SH-SY5Y (cell line): ENCODE results near the gene TAS1R2.

Experiments used
- GATA2 ChIP-seq: IDR thresholded peaks from 2 replicates; pipeline ENCODE4 v1.6.1; 2011; ENCODE audit warnings: mild to moderate bottlenecking, low read depth, low read length
- GATA3 ChIP-seq: IDR thresholded peaks from 2 replicates; pipeline ENCODE4 v1.6.1; 2011; ENCODE audit warnings: low read depth, mild to moderate bottlenecking, low read length, moderate library complexity

DNA sequence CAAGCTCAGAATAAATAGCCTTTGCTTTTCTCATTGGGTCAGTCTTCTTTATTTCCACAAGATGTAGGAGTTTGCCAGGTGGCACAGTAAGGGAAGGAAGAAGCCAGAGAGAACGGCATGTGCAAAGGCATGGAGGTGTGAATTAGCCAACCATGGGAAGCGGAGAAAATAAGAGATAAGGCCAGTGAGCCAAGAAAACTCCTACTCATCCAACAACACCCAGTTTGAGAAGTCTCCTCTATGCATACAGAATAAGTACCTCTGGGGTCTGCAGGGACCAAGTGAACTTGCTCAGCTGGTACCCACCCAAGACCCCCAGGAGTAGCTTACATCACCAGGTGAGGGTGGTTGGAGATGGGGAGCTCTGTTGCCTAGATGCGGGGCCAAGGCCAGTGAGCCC lies 66.7 kb downstream of the TAS1R2 start:
- TF ChIP-seq GATA2 (no peak), GATA3 (no peak)
